ENCODE data around the gene NIP7.

DNA sequence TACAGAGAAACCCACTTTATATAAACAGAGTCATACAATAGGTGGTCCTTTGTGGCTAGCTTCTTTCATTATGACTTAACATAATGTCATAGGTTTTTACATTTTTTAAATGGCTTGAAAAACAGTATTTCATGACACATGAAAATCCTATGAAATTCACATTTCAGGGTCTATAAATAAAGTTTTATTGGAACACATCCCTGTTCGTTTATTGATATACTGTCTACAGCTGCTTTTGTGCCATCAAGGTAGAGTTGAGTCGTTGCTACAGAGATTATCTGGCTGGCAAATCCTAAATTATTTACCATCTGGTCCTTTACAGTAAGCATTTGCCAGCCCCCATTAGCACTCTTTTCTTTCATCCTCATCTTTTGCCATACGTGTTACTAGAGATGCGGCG lies 26.1 kb upstream of the NIP7 start:
- TF ChIP-seq EP300 (IDR thresholded peaks at IDR 0.05; ENCODE audit: borderline replicate concordance in 1 of 2, low read depth in 2 of 2, low read length in 2 of 2) = no peak
- TF ChIP-seq, protein P1, sequence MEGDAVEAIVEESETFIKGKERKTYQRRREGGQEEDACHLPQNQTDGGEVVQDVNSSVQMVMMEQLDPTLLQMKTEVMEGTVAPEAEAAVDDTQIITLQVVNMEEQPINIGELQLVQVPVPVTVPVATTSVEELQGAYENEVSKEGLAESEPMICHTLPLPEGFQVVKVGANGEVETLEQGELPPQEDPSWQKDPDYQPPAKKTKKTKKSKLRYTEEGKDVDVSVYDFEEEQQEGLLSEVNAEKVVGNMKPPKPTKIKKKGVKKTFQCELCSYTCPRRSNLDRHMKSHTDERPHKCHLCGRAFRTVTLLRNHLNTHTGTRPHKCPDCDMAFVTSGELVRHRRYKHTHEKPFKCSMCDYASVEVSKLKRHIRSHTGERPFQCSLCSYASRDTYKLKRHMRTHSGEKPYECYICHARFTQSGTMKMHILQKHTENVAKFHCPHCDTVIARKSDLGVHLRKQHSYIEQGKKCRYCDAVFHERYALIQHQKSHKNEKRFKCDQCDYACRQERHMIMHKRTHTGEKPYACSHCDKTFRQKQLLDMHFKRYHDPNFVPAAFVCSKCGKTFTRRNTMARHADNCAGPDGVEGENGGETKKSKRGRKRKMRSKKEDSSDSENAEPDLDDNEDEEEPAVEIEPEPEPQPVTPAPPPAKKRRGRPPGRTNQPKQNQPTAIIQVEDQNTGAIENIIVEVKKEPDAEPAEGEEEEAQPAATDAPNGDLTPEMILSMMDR (IDR thresholded peaks at IDR 0.05; ENCODE audit: control extremely low read depth in 1 of 3, insufficient read depth in 1 of 3, low read depth in 1 of 3, low read length in 3 of 3) = no peak
- TF ChIP-seq KDM1A (IDR thresholded peaks at IDR 0.05; ENCODE audit: borderline replicate concordance, low read length) = no peak
- TF ChIP-seq SRF (IDR thresholded peaks at IDR 0.05; ENCODE audit: low read depth, low read length) = no peak
- TF ChIP-seq, protein P2, sequence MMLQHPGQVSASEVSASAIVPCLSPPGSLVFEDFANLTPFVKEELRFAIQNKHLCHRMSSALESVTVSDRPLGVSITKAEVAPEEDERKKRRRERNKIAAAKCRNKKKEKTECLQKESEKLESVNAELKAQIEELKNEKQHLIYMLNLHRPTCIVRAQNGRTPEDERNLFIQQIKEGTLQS (IDR thresholded peaks at IDR 0.05; ENCODE audit: insufficient read depth, low read depth, low read length) = no peak
- no peak for TF ChIP-seq POLR2A (IDR thresholded peaks at IDR 0.05; ENCODE audit: control extremely low read depth in 1 of 2, low read depth in 2 of 2, low read length in 2 of 2)
- TF ChIP-seq NRF1 (IDR thresholded peaks at IDR 0.05; ENCODE audit: low read depth, low read length) = no peak
- no peak for TF ChIP-seq POLR2AphosphoS5 (IDR thresholded peaks at IDR 0.05; ENCODE audit: low read depth, low read length)
- no peak for TF ChIP-seq SIN3A (conservative IDR thresholded peaks at IDR 0.05 in 1 of 2, IDR thresholded peaks at IDR 0.05 in 1 of 2; ENCODE audit: low read depth in 1 of 2, low read length in 2 of 2)
- no peak for TF ChIP-seq ZNF274 (IDR thresholded peaks at IDR 0.05; ENCODE audit: borderline replicate concordance, extremely low read depth, low read length)
